ENCODE measurements around the gene PDE4B.
A peak's percentile ranks its signal among the peaks of the same experiment; 100 is the strongest.

The PDE4B gene

GRCh38 chr1:66242646-66243547 is 450.2 kb downstream of the PDE4B start:
- Histone ChIP-seq H3K36me3 (ENCODE audit: insufficient read depth, low read length) (no peaks in the 10 kb centered on the region), H3K4me3 (ENCODE audit: low read depth, low read length, poor library complexity, severe bottlenecking) (no peak overlapping the region), H2AFZ (ENCODE audit: low read length) (no peak overlapping the region), H3K27ac (ENCODE audit: low read depth, low read length, poor library complexity, severe bottlenecking) (peak overlapping the region; percentile 80), H3F3A (ENCODE audit: insufficient read depth, low read length) (no peaks in the 10 kb centered on the region), H3K9ac (ENCODE audit: low read length) (no peak overlapping the region; the same call in 1 of the 2 replicates), H3K9me2 (ENCODE audit: low read depth, low read length) (no peaks in the 10 kb centered on the region), H3K79me2 (ENCODE audit: insufficient read depth, low read length) (no peaks in the 10 kb centered on the region), H3K4me2 (ENCODE audit: low read length) (no peak overlapping the region), H3K9me3 (ENCODE audit: low read length) (no peaks in the 10 kb centered on the region), H3K4me1 (ENCODE audit: insufficient read depth, low read length, severe bottlenecking) (peaks cover 90% of the 10 kb centered on the region), H4K20me1 (ENCODE audit: insufficient read depth, low read length) (no peaks in the 10 kb centered on the region), H3K27me3 (ENCODE audit: insufficient read depth, low read length) (no peaks in the 10 kb centered on the region)
- TF ChIP-seq EZH2 (IDR thresholded peaks at IDR 0.05; ENCODE audit: borderline replicate concordance, low read length) (no peak), CTCF (IDR thresholded peaks at IDR 0.05; ENCODE audit: low read length) (peak; percentile 100)

- Histone ChIP-seq H3K9me3 (ENCODE audit: low read length) (no peaks in the 10 kb centered on the region), H3K9ac (ENCODE audit: low read length) (peak overlapping the region; percentile 1; the same call in 1 of the 2 replicates), H3K27me3 (ENCODE audit: insufficient read depth, low read length) (no peaks in the 10 kb centered on the region), H3K27ac (ENCODE audit: low read depth, low read length, poor library complexity, severe bottlenecking) (peak overlapping the region; percentile 12), H2AFZ (ENCODE audit: low read length) (no peak overlapping the region), H3K36me3 (ENCODE audit: insufficient read depth, low read length) (no peaks in the 10 kb centered on the region), H3K79me2 (ENCODE audit: insufficient read depth, low read length) (no peaks in the 10 kb centered on the region), H3F3A (ENCODE audit: insufficient read depth, low read length) (no peaks in the 10 kb centered on the region), H3K9me2 (ENCODE audit: low read depth, low read length) (no peaks in the 10 kb centered on the region), H3K4me3 (ENCODE audit: low read depth, low read length, poor library complexity, severe bottlenecking) (no peak overlapping the region), H3K4me1 (ENCODE audit: insufficient read depth, low read length, severe bottlenecking) (peaks cover 83% of the 10 kb centered on the region), H3K4me2 (ENCODE audit: low read length) (no peak overlapping the region), H4K20me1 (ENCODE audit: insufficient read depth, low read length) (no peaks in the 10 kb centered on the region)
- no peak for TF ChIP-seq CTCF (IDR thresholded peaks at IDR 0.05; ENCODE audit: low read length)
- no peak for TF ChIP-seq EZH2 (IDR thresholded peaks at IDR 0.05; ENCODE audit: borderline replicate concordance, low read length)
Observed at GRCh38 chr1:66243548-66244130, 450.9 kb downstream of the PDE4B start.

- Histone ChIP-seq H2AFZ (ENCODE audit: low read length) (no peak overlapping the region), H3F3A (ENCODE audit: insufficient read depth, low read length) (no peaks in the 10 kb centered on the region), H4K20me1 (ENCODE audit: insufficient read depth, low read length) (no peaks in the 10 kb centered on the region), H3K4me2 (ENCODE audit: low read length) (peak overlapping the region; percentile 13; the same call in 1 of the 2 replicates), H3K9ac (ENCODE audit: low read length) (no peak overlapping the region), H3K9me2 (ENCODE audit: low read depth, low read length) (no peaks in the 10 kb centered on the region), H3K27ac (ENCODE audit: low read depth, low read length, poor library complexity, severe bottlenecking) (peak overlapping the region; percentile 12), H3K4me1 (ENCODE audit: insufficient read depth, low read length, severe bottlenecking) (peaks cover 82% of the 10 kb centered on the region), H3K9me3 (ENCODE audit: low read length) (no peaks in the 10 kb centered on the region), H3K27me3 (ENCODE audit: insufficient read depth, low read length) (no peaks in the 10 kb centered on the region), H3K79me2 (ENCODE audit: insufficient read depth, low read length) (no peaks in the 10 kb centered on the region), H3K4me3 (ENCODE audit: low read depth, low read length, poor library complexity, severe bottlenecking) (no peak overlapping the region), H3K36me3 (ENCODE audit: insufficient read depth, low read length) (no peaks in the 10 kb centered on the region)
- no peak for TF ChIP-seq CTCF (IDR thresholded peaks at IDR 0.05; ENCODE audit: low read length)
- TF ChIP-seq EZH2 (IDR thresholded peaks at IDR 0.05; ENCODE audit: borderline replicate concordance, low read length) = no peak
Observed at GRCh38 chr1:66244429-66244828, 451.7 kb downstream of the PDE4B start.
